NCI-H1436 (cell line): ENCODE results near the gene NUP88.

Source experiments
- DNase-seq: peaks from one replicate; lab custom pipeline; 2025; lab: John Stamatoyannopoulos, UW

The NUP88 gene

DNA sequence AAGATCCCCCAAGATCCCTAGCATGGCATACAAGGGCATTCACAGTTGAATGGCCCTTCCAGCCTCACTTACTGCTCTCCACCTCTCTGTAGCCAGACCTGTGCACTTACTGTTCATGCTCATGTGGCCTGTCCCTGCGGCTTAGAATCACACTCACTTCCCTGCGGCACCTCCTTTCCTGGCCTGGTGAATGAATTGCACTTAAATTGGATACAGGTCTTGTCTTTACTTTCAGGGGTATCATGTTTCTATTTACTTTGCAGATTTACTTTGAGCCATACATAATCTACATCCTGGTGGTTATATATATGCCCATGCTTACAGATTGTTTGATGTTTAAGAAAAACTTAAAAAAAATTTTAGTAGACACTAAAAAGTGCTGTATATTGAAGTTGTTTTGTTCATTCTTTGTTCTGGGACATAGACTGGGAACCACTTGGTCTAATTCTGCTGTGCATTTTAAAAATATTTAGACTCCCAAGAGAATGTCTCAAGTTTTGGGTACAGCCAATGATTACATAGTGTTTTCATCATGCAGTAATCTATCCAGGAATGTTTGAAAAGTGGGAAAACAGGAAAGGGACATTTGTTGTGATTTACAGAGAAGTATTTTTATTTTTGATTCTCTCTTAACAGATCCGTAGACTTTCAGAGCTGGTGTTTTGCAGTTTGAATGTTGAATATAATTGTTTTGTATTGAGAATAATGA is 63.9 kb downstream of the NUP88 start:
- DNase-seq, result no peak

- no peak for DNase-seq
These were observed 64.5 kb downstream of the NUP88 start for GRCh38 chr17:5354886-5355415.

DNA sequence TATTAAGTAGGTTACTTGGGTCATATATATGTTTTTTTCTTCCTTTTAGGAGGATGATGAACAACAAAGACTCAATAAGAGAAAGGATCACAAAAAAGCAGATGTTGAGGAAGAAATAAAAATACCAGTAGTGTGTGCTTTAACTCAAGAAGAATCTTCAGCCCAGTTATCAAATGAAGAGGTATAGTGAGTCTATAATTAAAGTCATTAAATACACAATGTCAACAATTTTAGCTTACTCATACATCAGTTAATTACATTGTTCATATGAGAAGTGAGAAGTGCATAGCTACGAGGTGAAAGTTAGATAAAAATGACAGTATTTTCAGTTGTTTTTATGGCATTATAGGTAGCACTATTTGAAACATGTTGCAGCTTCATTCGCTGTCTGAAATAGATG is 65.2 kb downstream of the NUP88 start:
- no peak for DNase-seq

GRCh38 chr17:5352681-5353289 is 66.7 kb downstream of the NUP88 start:
- no peak for DNase-seq

DNA sequence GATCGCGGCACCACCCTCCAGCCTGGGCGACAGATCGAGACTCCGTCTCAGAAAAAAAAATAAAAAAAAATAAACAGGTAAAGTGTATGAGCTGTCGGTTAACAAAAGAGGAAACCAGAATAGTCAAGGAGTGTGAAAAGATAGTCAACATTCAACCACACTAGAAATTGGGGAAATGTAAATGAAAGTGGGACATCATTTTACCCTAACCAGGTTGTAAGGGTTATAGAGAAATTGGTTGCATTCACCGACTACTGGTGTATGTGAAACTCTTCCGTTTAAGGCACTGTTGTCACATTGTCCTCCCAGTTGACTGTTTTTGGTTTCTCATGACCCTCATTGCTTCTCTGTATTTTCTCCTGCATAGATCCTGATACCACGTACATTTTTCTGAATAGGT is 74.5 kb downstream of the NUP88 start:
- DNase-seq, result no peak
